K562 (cell line): Measurements from ENCODE around the gene ZBTB42. TPM values are rescaled to one million over a fixed set of nuclear protein-coding genes. Genes with fewer than 3 reads are reported as not detected.

Source experiments
- ATAC-seq: fragments of 200-7000 bp; cut with Tn5 transposase; 3 replicates; pipeline ENCODE4 v1.9.1; 2020; ENCODE audit warnings: moderate library complexity
- BruUV-seq: library from RNA; stranded (reverse); fragments of 400-500 nt; replicated peaks from 2 replicates; lab custom pipeline; 2021; lab: Mats Ljungman, UMichigan
- CTCF ChIA-PET: fragments of 300-600 bp; formaldehyde crosslinking; extraction: SDS; loops from one replicate; lab custom pipeline; 2021; ENCODE audit warnings: low intra/inter-chr PET ratio; lab: Yijun Ruan, JAX
- POLR2A ChIA-PET: fragments of 300-600, 350-650 bp; sonication (Branson Sonifier 250); formaldehyde crosslinking; extraction: SDS; loops from one replicate; lab custom pipeline; 2021; ENCODE audit warnings: antibody characterized with exemption, inconsistent platforms; lab: Yijun Ruan, JAX
- DNase-seq, 4 experiments: peaks; one replicate each; pipeline versions ENCODE4 v3.0.0 to v3.0.0-alpha.2; 2011 to 2018; ENCODE audit warnings: low spot score in 3 of 4, mixed read lengths in 3 of 4; ENCODE audit errors: extremely low read depth in 1 of 4
- FAIRE-seq: peaks from 2 replicates; lab custom pipeline; 2011; peaks lifted over from hg19 to GRCh38; lab: Jason Lieb, UNC
- H2AFZ ChIP-seq: 2 replicates; pipeline ENCODE4 v1.6.0; 2011; ENCODE audit warnings: low read depth, low read length, control low read depth, inconsistent platforms
- H3K27ac ChIP-seq: fragments of 200-600 bp; 3 replicates; pipeline ENCODE4 v1.8.0; 2011; ENCODE audit warnings: low read depth, mild to moderate bottlenecking, control low read depth, inconsistent platforms, low read length, moderate library complexity, mixed read lengths; ENCODE audit errors: extremely low read depth
- H3K27me3 ChIP-seq, 2 experiments: fragments of 300-600 bp in 1 of 2; 2 replicates in 1 of 2; 3 replicates in 1 of 2; pipeline versions ENCODE4 v1.6.0 to v1.8.0; 2011; ENCODE audit warnings: inconsistent platforms in 2 of 2, low read length in 2 of 2, mild to moderate bottlenecking in 1 of 2, mixed read lengths in 1 of 2, moderate library complexity in 1 of 2; ENCODE audit not compliant: control insufficient read depth in 2 of 2, insufficient read depth in 2 of 2
- H3K36me3 ChIP-seq: fragments of 300-600 bp; 3 replicates; pipeline ENCODE4 v1.8.0; 2011; ENCODE audit warnings: mild to moderate bottlenecking, low read length, inconsistent platforms; ENCODE audit not compliant: control insufficient read depth, insufficient read depth
- H3K4me1 ChIP-seq, 2 experiments: fragments of 200-600 bp in 1 of 2; replicated peaks in 1 of 2; 2 replicates in 1 of 2; 3 replicates in 1 of 2; pipeline versions ENCODE4 v1.5.1 to v1.8.0; 2011; ENCODE audit warnings: inconsistent platforms in 2 of 2, low read length in 2 of 2, mild to moderate bottlenecking in 1 of 2, mixed read lengths in 1 of 2, moderate library complexity in 1 of 2; ENCODE audit not compliant: control insufficient read depth in 2 of 2, insufficient read depth in 2 of 2
- H3K4me2 ChIP-seq: 2 replicates; pipeline ENCODE4 v1.6.1; 2011; ENCODE audit warnings: low read length, control low read depth, inconsistent platforms, mixed read lengths; ENCODE audit not compliant: insufficient read depth
- H3K4me3 ChIP-seq: fragments of 200-600 bp; sonication (generic), shearing (Covaris generic); 2 replicates; pipeline ENCODE4 v1.5.1; 2016; ENCODE audit warnings: control low read depth, inconsistent platforms
- H3K79me2 ChIP-seq: fragments of 200-600 bp; 3 replicates; pipeline ENCODE4 v1.8.0; 2011; ENCODE audit warnings: low read length, inconsistent platforms; ENCODE audit not compliant: control insufficient read depth, insufficient read depth
- H3K9ac ChIP-seq, 2 experiments: 2 replicates each; pipeline versions ENCODE4 v1.6.0 to v1.6.1; 2011; ENCODE audit warnings: low read depth in 2 of 2, low read length in 2 of 2, control low read depth in 1 of 2, inconsistent platforms in 1 of 2, mild to moderate bottlenecking in 1 of 2, mixed read lengths in 1 of 2; ENCODE audit not compliant: insufficient read depth in 1 of 2
- H3K9me1 ChIP-seq: one replicate; pipeline ENCODE4 v1.6.0; 2011; ENCODE audit warnings: inconsistent platforms, mild to moderate bottlenecking, low read length, moderate library complexity; ENCODE audit not compliant: control insufficient read depth, insufficient read depth
- H3K9me3 ChIP-seq: replicated peaks from 2 replicates; pipeline ENCODE4 v1.5.1; 2011; ENCODE audit warnings: low read depth, low read length, inconsistent platforms; ENCODE audit not compliant: control insufficient read depth, insufficient read depth
- H4K20me1 ChIP-seq: replicated peaks from 2 replicates; pipeline ENCODE4 v1.6.1; 2011; ENCODE audit warnings: low read length, inconsistent platforms, mixed read lengths; ENCODE audit not compliant: control insufficient read depth, insufficient read depth
- BCL6 ChIP-seq: fragments of 250-450 bp; sonication (Bioruptor Pico); IDR thresholded peaks from 2 replicates; pipeline ENCODE4 v1.4.0; 2020
- C11orf30 ChIP-seq: fragments of 450-650 bp; IDR thresholded peaks from 2 replicates; pipeline ENCODE4 v1.6.1; 2016; ENCODE audit warnings: low read depth, mild to moderate bottlenecking
- CHD2 ChIP-seq: IDR thresholded peaks from 2 replicates; pipeline ENCODE4 v1.6.1; 2011; ENCODE audit warnings: low read depth, low read length
- DPF2 ChIP-seq: fragments of 450-650 bp; IDR thresholded peaks from 2 replicates; pipeline ENCODE4 v1.6.1; 2016
- FOXJ2 ChIP-seq: fragments of 200-800 bp; sonication (Bioruptor generic); IDR thresholded peaks from 2 replicates; pipeline ENCODE4 v1.6.1; 2016; ENCODE audit warnings: missing genetic modification characterization, missing compliant biosample characterization
- HNRNPUL1 ChIP-seq: fragments of 200-400 bp; formaldehyde crosslinking; IDR thresholded peaks from 2 replicates; pipeline ENCODE4 v1.6.1; 2017; ENCODE audit warnings: low read length
- MAFF ChIP-seq: IDR thresholded peaks from 2 replicates; pipeline ENCODE4 v1.6.1; 2012; ENCODE audit warnings: low read length, improper control_type of control experiment
- NR3C1 ChIP-seq: sonication (generic); formaldehyde crosslinking; IDR thresholded peaks from 2 replicates; pipeline ENCODE4 v1.8.1; 2022; ENCODE audit warnings: missing genetic modification reagents
- PPARD ChIP-seq: fragments of 250-450 bp; sonication (Bioruptor Pico); IDR thresholded peaks from 2 replicates; pipeline ENCODE4 v1.8.0; 2022; ENCODE audit warnings: inconsistent platforms, mild to moderate bottlenecking, moderate library complexity
- PTTG1 ChIP-seq: fragments of 450-650 bp; IDR thresholded peaks from 2 replicates; pipeline ENCODE4 v1.6.1; 2016; ENCODE audit warnings: low read depth, mild to moderate bottlenecking, missing genetic modification characterization, missing compliant biosample characterization
- RCOR1 ChIP-seq, 2 experiments: IDR thresholded peaks; 2 replicates each; pipeline ENCODE4 v1.6.1; 2012; ENCODE audit warnings: low read depth in 2 of 2, low read length in 2 of 2, borderline replicate concordance in 1 of 2, improper control_type of control experiment in 1 of 2
- RNF2 ChIP-seq: sonication (generic); IDR thresholded peaks from 2 replicates; pipeline ENCODE4 v1.6.1; 2016
- ZC3H8 ChIP-seq: fragments of 450-650 bp; IDR thresholded peaks from 2 replicates; pipeline ENCODE4 v1.6.1; 2017
- ZFX ChIP-seq: sonication (generic); formaldehyde crosslinking; IDR thresholded peaks from 2 replicates; pipeline ENCODE4 v1.8.0; 2022; ENCODE audit warnings: mild to moderate bottlenecking, missing genetic modification reagents, moderate library complexity
- ZNF778 ChIP-seq: fragments of 450-650 bp; formaldehyde crosslinking; IDR thresholded peaks from 2 replicates; pipeline ENCODE4 v1.4.0; 2020; ENCODE audit warnings: mild to moderate bottlenecking, moderate library complexity
- WGBS: fragments of 100-300 bp; shearing (Covaris generic); methylation state at CpG from one replicate; pipeline ENCODE4 v1.1.6; 2016; ENCODE audit warnings: low coverage, mixed read lengths; ENCODE audit not compliant: insufficient coverage; ENCODE audit errors: missing lambda C conversion rate; 5-methylcytosine and 5-hydroxymethylcytosine counted together
- in situ Hi-C: fragments of 300-500 bp; cut with MboI; formaldehyde crosslinking; loops from 4 replicates; pipeline ENCODE4 v1.15.0; 2018; ENCODE audit warnings: inconsistent platforms, mixed read lengths
- intact Hi-C: fragments of 100-400 bp; cut with micrococcal nuclease; formaldehyde crosslinking; loops from 2 replicates; pipeline ENCODE4 v1.14.2; 2022
- polyA plus RNA-seq, 8 experiments: library from polyadenylated mRNA; depleted of rRNA in 4 of 8; stranded (reverse) in 5 of 8; unstranded in 3 of 8; fragments of >200 nt; fragmentation: Nextera tagmentation in 2 of 8; fragmentation: Illumina TruSeq in 1 of 8; extraction: Ambion mirVana in 2 of 8; extraction: Trizol in 1 of 8; gene quantifications; 2 replicates each; pipeline versions ENCODE4 v1.2.1 to v1.2.3, GENCODE V29; 2011 to 2014; ENCODE audit warnings: inconsistent platforms in 1 of 8, missing spikeins in 1 of 8
- total RNA-seq, 7 experiments: library from RNA; depleted of rRNA in 6 of 7; stranded (reverse); fragments of >200 nt in 6 of 7; fragmentation: Illumina TruSeq in 2 of 7; extraction: Trizol in 2 of 7; gene quantifications; 2 replicates each; pipeline versions ENCODE4 v1.2.1 to v1.2.3, GENCODE V29; 2011 to 2021; ENCODE audit warnings: low replicate concordance in 1 of 7
- TF ChIP-seq, protein P1 (sequence below): sonication (generic); formaldehyde crosslinking; IDR thresholded peaks from 2 replicates; pipeline ENCODE4 v1.8.0; 2022; ENCODE audit warnings: mild to moderate bottlenecking, missing genetic modification reagents
- TF ChIP-seq, protein P2 (sequence below): fragments of 450-650 bp; IDR thresholded peaks from 2 replicates; pipeline ENCODE4 v1.7.1; 2018; ENCODE audit warnings: mild to moderate bottlenecking, low read depth; ENCODE audit not compliant: partially characterized antibody
- TF ChIP-seq, protein P3 (sequence below): fragments of 250-450 bp; sonication (Bioruptor Pico); IDR thresholded peaks from 2 replicates; pipeline ENCODE4 v1.4.0; 2020

The ZBTB42 gene
- total and polyA plus RNA-seq, 9 of the 15 experiments (the other 6 are each of a cell fraction or from before 2014, with no cell fraction given): 0.03 to 8.5 (median 2.4) TPM

DNA sequence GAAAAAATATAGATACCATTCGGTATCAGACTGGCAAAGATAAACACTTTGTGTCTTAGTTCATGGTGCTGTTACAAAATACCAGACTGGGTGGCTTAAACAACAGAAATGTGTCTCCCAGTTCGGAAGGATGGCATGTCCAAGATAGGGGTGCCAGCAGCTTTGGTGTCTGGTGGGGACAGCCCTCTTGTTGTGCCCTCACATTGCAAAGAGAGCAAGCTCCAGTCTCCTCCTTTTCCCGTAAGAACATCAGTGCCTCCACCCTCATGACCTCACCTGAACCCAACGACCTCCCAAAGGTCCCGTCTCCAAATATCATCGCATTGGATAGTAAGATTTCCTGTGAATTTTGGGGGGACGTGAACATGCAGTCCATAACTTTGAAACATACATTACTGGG, 12.4 kb downstream of the ZBTB42 start:
- ATAC-seq (no peak), DNase-seq (no peak), FAIRE-seq (no peak)
- H2AFZ ChIP-seq: no peak overlapping the region
- no peak for TF ChIP-seq BCL6 (CRISPR knock-in tag)
- no peak for TF ChIP-seq NR3C1 (CRISPR knock-in tag)
- TF ChIP-seq, protein P1, sequence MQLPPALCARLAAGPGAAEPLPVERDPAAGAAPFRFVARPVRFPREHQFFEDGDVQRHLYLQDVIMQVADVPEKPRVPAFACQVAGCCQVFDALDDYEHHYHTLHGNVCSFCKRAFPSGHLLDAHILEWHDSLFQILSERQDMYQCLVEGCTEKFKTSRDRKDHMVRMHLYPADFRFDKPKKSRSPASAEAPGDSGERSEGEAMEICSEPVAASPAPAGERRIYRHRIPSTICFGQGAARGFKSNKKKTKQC (CRISPR knock-in tag): no peak
- TF ChIP-seq ZFX (CRISPR knock-in tag): no peak
- TF ChIP-seq, protein P2, sequence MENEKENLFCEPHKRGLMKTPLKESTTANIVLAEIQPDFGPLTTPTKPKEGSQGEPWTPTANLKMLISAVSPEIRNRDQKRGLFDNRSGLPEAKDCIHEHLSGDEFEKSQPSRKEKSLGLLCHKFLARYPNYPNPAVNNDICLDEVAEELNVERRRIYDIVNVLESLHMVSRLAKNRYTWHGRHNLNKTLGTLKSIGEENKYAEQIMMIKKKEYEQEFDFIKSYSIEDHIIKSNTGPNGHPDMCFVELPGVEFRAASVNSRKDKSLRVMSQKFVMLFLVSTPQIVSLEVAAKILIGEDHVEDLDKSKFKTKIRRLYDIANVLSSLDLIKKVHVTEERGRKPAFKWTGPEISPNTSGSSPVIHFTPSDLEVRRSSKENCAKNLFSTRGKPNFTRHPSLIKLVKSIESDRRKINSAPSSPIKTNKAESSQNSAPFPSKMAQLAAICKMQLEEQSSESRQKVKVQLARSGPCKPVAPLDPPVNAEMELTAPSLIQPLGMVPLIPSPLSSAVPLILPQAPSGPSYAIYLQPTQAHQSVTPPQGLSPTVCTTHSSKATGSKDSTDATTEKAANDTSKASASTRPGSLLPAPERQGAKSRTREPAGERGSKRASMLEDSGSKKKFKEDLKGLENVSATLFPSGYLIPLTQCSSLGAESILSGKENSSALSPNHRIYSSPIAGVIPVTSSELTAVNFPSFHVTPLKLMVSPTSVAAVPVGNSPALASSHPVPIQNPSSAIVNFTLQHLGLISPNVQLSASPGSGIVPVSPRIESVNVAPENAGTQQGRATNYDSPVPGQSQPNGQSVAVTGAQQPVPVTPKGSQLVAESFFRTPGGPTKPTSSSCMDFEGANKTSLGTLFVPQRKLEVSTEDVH: no peak
- no peak for TF ChIP-seq PPARD
- TF ChIP-seq ZC3H8: no peak
- no peak for TF ChIP-seq DPF2
- no peak for TF ChIP-seq CHD2
- no peak for TF ChIP-seq RCOR1 (IDR thresholded peaks at IDR 0.05; ENCODE audit: borderline replicate concordance in 1 of 2, low read depth in 2 of 2, low read length in 2 of 2)
- TF ChIP-seq, protein P3, sequence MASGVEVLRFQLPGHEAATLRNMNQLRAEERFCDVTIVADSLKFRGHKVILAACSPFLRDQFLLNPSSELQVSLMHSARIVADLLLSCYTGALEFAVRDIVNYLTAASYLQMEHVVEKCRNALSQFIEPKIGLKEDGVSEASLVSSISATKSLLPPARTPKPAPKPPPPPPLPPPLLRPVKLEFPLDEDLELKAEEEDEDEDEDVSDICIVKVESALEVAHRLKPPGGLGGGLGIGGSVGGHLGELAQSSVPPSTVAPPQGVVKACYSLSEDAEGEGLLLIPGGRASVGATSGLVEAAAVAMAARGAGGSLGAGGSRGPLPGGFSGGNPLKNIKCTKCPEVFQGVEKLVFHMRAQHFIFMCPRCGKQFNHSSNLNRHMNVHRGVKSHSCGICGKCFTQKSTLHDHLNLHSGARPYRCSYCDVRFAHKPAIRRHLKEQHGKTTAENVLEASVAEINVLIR: no peak
- no peak for TF ChIP-seq C11orf30
- TF ChIP-seq MAFF: no peak
- no peak for TF ChIP-seq HNRNPUL1
- TF ChIP-seq ZNF778: no peak
- no peak for TF ChIP-seq PTTG1 (tag)
- no peak for TF ChIP-seq RNF2
- TF ChIP-seq FOXJ2 (tag): no peak
- H3K4me2 ChIP-seq: no peak overlapping the region
- intact Hi-C loops (no loop called here), in situ Hi-C loops (no loop called here)
- H4K20me1 ChIP-seq: no peaks in the 10 kb centered on the region
- no peak overlapping the region for H3K9ac ChIP-seq
- CTCF ChIA-PET: no interaction called here
- H3K9me3 ChIP-seq: no peaks in the 10 kb centered on the region
- H3K4me1 ChIP-seq: peaks cover 7 to 25% of the 10 kb centered on the region in 2 experiments; a peak in 3 of 5 replicates
- H3K36me3 ChIP-seq: peaks cover 11% of the 10 kb centered on the region; the same call in 2 of the 3 replicates
- no TSS peak for BruUV-seq
- WGBS: 85% methylated on average over 6 of the region's 7 CpGs
- POLR2A ChIA-PET: interaction anchor here (0.7 kb wide), 1 partner anchor 8 kb away, joined by 3 read pairs; no protein-coding TSS in a partner anchor
- peaks cover 43% of the 10 kb centered on the region for H3K79me2 ChIP-seq
- H3K27ac ChIP-seq: no peak overlapping the region
- no peak overlapping the region for H3K4me3 ChIP-seq
- H3K9me1 ChIP-seq: no peaks in the 10 kb centered on the region
- no peaks in the 10 kb centered on the region for H3K27me3 ChIP-seq
